Measurements from ENCODE around the gene SGIP1.

DNA sequence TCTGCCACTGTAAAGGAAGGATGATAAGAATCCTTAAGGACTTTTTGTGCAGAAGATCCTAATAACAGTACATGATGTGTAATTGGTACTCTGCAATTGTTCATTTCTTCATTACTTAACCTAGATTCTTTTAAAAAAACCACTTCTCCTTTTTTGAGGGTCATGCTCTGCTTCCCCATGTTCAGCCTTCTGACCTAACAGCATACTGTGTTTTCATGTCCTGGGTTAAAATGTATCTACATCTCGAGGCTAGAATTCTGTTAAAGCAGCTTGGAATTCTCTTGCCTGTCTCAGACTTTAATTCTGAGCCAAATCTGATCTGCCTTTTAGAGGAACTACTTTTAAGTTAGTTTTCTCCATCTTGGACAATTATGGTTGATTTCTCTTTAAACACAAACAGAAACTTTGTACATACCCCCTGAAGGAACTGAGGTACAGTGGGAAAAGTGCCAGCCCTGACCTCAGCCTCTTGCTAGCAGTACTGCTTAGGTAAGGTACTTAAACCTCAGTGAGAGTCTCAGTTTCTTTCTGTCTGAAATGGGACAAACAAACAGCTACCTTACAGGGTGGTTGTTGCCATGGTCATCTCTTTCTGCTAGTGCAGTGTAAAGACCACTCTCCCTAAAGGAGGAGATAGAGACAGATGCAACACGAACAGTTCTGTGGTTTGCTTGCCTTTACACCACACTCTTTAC, 115.1 kb downstream of the SGIP1 start:
- no peak for TF ChIP-seq POLR2A (IDR thresholded peaks at IDR 0.05)
- TF ChIP-seq, protein P1, sequence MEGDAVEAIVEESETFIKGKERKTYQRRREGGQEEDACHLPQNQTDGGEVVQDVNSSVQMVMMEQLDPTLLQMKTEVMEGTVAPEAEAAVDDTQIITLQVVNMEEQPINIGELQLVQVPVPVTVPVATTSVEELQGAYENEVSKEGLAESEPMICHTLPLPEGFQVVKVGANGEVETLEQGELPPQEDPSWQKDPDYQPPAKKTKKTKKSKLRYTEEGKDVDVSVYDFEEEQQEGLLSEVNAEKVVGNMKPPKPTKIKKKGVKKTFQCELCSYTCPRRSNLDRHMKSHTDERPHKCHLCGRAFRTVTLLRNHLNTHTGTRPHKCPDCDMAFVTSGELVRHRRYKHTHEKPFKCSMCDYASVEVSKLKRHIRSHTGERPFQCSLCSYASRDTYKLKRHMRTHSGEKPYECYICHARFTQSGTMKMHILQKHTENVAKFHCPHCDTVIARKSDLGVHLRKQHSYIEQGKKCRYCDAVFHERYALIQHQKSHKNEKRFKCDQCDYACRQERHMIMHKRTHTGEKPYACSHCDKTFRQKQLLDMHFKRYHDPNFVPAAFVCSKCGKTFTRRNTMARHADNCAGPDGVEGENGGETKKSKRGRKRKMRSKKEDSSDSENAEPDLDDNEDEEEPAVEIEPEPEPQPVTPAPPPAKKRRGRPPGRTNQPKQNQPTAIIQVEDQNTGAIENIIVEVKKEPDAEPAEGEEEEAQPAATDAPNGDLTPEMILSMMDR (IDR thresholded peaks at IDR 0.05), result no peak
